Endothelial cell of umbilical vein (primary cell): Measurements from ENCODE around the gene FAM50A. TPM values are rescaled to one million over a fixed set of nuclear protein-coding genes. Genes with fewer than 3 reads are reported as not detected.

Experiments
- microRNA-seq: library from miRNA; unstranded; fragments of <30 nt; microRNA quantifications from one replicate; pipeline ENCODE4 v1.2.0, GENCODE V29; 2021; ENCODE audit warnings: borderline number of aligned reads, borderline replicate concordance
- polyA plus RNA-seq, 4 experiments: library from polyadenylated mRNA; depleted of rRNA in 3 of 4; stranded (reverse) in 3 of 4; unstranded in 1 of 4; fragments of >200 nt; gene quantifications; 2 replicates each; pipeline versions ENCODE4 v1.2.1 to v1.2.3, GENCODE V29; 2011 to 2012; ENCODE audit warnings: missing spikeins in 1 of 4
- small RNA-seq: library from RNA; depleted of rRNA; stranded (forward); fragments of <200 nt; gene quantifications from one replicate; pipeline ENCODE3, GENCODE V24; 2012; ENCODE audit warnings: low replicate concordance, low read depth; ENCODE audit not compliant: insufficient read depth, insufficient read length
- total RNA-seq: library from RNA; stranded (reverse); gene quantifications from 2 replicates; pipeline ENCODE4 v1.2.3, GENCODE V29; 2021

Gene FAM50A
- total and polyA plus RNA-seq, 2 donors (not counting 3 experiments of a cell fraction or from before 2014, with no cell fraction given), result 75.9 to 123 TPM

Small RNA genes within 50 kb of the gene (microRNA-seq; reads per million reads assigned to microRNA genes)
- not detected for gene MIR6858

Small RNA genes within 50 kb of the gene (small RNA-seq; reads per million reads assigned to genes)
- not detected for gene MIR6858
- gene RN7SL697P, result not detected
- gene SNORA70, result not detected

Other genes with a start within 250 kb of the FAM50A start
- not detected in 2 replicates for gene OPN1MW2, start 224.4 kb upstream of the FAM50A start, total RNA-seq
- not detected in 2 replicates for gene OPN1MW2, start 224.4 kb upstream of the FAM50A start, polyA plus RNA-seq
- not detected in 2 replicates for gene OPN1MW3, start 186.6 kb upstream of the FAM50A start, total RNA-seq
- gene OPN1MW3, start 186.6 kb upstream of the FAM50A start, polyA plus RNA-seq, result not detected in 2 replicates
- not detected in 2 replicates for gene TEX28, start 149.0 kb upstream of the FAM50A start, total RNA-seq
- not detected in 2 replicates for gene TEX28, start 149.0 kb upstream of the FAM50A start, polyA plus RNA-seq
- not detected in 2 replicates for gene TKTL1, start 148.3 kb upstream of the FAM50A start, total RNA-seq
- gene TKTL1, start 148.3 kb upstream of the FAM50A start, polyA plus RNA-seq, result 0.03 TPM in 1 of 2 replicates, not detected in the other
- 1,474 and 1,671 TPM in 2 replicates for gene FLNA, start 69.5 kb upstream of the FAM50A start, total RNA-seq
- 658 and 817 TPM in 2 replicates for gene FLNA, start 69.5 kb upstream of the FAM50A start, polyA plus RNA-seq
- 71.5 and 76.8 TPM in 2 replicates for gene EMD, start 64.8 kb upstream of the FAM50A start, total RNA-seq
- 47.0 and 50.6 TPM in 2 replicates for gene EMD, start 64.8 kb upstream of the FAM50A start, polyA plus RNA-seq
- gene RPL10, start 45.8 kb upstream of the FAM50A start, total RNA-seq, result 2,493 and 2,979 TPM in 2 replicates
- 6,375 and 7,586 TPM in 2 replicates for gene RPL10, start 45.8 kb upstream of the FAM50A start, polyA plus RNA-seq
- gene DNASE1L1, start 34.9 kb upstream of the FAM50A start, total RNA-seq, result 47.5 and 61.5 TPM in 2 replicates
- gene DNASE1L1, start 34.9 kb upstream of the FAM50A start, polyA plus RNA-seq, result 84.9 and 90.8 TPM in 2 replicates
- 43.4 and 46.6 TPM in 2 replicates for gene TAFAZZIN, start 32.6 kb upstream of the FAM50A start, total RNA-seq
- gene TAFAZZIN, start 32.6 kb upstream of the FAM50A start, polyA plus RNA-seq, result 33.8 and 37.2 TPM in 2 replicates
- gene ATP6AP1, start 15.5 kb upstream of the FAM50A start, total RNA-seq, result 136 and 145 TPM in 2 replicates
- gene ATP6AP1, start 15.5 kb upstream of the FAM50A start, polyA plus RNA-seq, result 322 and 393 TPM in 2 replicates
- 128 and 131 TPM in 2 replicates for gene GDI1, start 7.0 kb upstream of the FAM50A start, total RNA-seq
- 247 and 267 TPM in 2 replicates for gene GDI1, start 7.0 kb upstream of the FAM50A start, polyA plus RNA-seq
- gene PLXNA3, start 14.1 kb downstream of the FAM50A start, total RNA-seq, result 58.3 and 58.6 TPM in 2 replicates
- 56.8 and 63.2 TPM in 2 replicates for gene PLXNA3, start 14.1 kb downstream of the FAM50A start, polyA plus RNA-seq
- gene LAGE3, start 35.1 kb downstream of the FAM50A start, total RNA-seq, result 14.3 and 17.8 TPM in 2 replicates
- gene LAGE3, start 35.1 kb downstream of the FAM50A start, polyA plus RNA-seq, result 31.9 and 47.8 TPM in 2 replicates
- gene UBL4A, start 42.5 kb downstream of the FAM50A start, total RNA-seq, result 27.2 and 31.4 TPM in 2 replicates
- gene UBL4A, start 42.5 kb downstream of the FAM50A start, polyA plus RNA-seq, result 25.3 and 28.3 TPM in 2 replicates
- 19.7 and 22.6 TPM in 2 replicates for gene SLC10A3, start 46.5 kb downstream of the FAM50A start, total RNA-seq
- gene SLC10A3, start 46.5 kb downstream of the FAM50A start, polyA plus RNA-seq, result 21.9 and 30.8 TPM in 2 replicates
- 25.6 and 42.9 TPM in 2 replicates for gene FAM3A, start 72.1 kb downstream of the FAM50A start, total RNA-seq
- gene FAM3A, start 72.1 kb downstream of the FAM50A start, polyA plus RNA-seq, result 32.0 and 37.3 TPM in 2 replicates
- gene G6PD, start 102.7 kb downstream of the FAM50A start, total RNA-seq, result 159 and 161 TPM in 2 replicates
- gene G6PD, start 102.7 kb downstream of the FAM50A start, polyA plus RNA-seq, result 155 and 173 TPM in 2 replicates
- gene IKBKG, start 103.5 kb downstream of the FAM50A start, total RNA-seq, result 40.3 and 41.2 TPM in 2 replicates
- gene IKBKG, start 103.5 kb downstream of the FAM50A start, polyA plus RNA-seq, result 47.8 and 52.1 TPM in 2 replicates
- gene CTAG1A, start 141.0 kb downstream of the FAM50A start, total RNA-seq, result not detected in 2 replicates
- gene CTAG1A, start 141.0 kb downstream of the FAM50A start, polyA plus RNA-seq, result not detected in 2 replicates
- not detected in 2 replicates for gene CTAG1B, start 175.1 kb downstream of the FAM50A start, total RNA-seq
- gene CTAG1B, start 175.1 kb downstream of the FAM50A start, polyA plus RNA-seq, result not detected in 2 replicates
- not detected in 2 replicates for gene CTAG2, start 209.4 kb downstream of the FAM50A start, total RNA-seq
- gene CTAG2, start 209.4 kb downstream of the FAM50A start, polyA plus RNA-seq, result not detected in 2 replicates